HG02973 (cell line): Measurements from ENCODE around the gene IGSF9.
A peak's percentile ranks its signal among the peaks of the same experiment; 100 is the strongest.
"Not testable (repeated sequence)": the region's sequence is repeated elsewhere in the genome, so short reads cannot be mapped to it uniquely, and the experiment has no call there.

Experiments
- ATAC-seq: cut with Tn5 transposase; IDR thresholded peaks from one replicate; pipeline ENCODE4 v1.9.1; 2021; ENCODE audit warnings: moderate library complexity; ENCODE audit not compliant: unreplicated experiment

Gene IGSF9

DNA sequence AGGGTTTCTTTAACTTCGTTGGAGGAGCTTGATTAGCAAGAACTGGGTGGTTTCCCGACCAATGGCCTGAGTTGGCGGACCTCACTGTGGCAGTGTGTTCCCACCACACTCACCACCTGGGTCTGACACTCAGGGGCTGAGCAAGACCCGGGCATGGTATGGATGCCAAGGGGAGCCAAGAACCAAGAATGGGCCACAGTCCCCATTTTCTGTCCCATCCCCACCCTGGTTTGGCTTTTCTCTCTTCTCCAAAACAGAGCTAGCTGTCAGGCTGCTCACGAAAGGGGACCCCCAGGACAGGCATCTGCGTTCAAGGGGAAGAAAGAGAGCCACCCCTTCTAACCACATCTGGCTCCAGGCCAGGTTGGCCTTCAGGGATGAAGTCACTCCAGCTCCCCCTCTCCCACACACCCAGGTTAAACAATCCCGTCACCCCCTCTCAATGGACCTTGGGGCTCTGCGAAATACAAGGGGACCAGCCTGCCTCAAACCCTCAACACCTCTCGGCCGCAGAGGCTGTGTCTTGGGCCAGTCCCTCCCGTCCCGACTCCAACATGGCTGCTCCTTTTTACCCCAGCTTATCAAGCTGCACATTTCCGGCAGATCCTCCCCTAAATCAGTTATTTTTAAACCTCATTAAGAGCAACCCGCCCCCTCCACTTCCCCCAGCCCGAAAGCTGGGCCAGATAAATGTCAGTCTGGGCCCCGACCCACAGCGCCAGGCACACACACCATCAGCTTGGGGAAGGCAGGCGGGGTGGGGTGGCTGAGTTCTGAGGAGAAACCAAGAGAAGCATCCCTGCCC lies 23.5 kb downstream of the IGSF9 start:
- ATAC-seq: no peak

GRCh38 chr1:159921251-159921650 lies 24.2 kb downstream of the IGSF9 start:
- peak; percentile 26 for ATAC-seq

DNA sequence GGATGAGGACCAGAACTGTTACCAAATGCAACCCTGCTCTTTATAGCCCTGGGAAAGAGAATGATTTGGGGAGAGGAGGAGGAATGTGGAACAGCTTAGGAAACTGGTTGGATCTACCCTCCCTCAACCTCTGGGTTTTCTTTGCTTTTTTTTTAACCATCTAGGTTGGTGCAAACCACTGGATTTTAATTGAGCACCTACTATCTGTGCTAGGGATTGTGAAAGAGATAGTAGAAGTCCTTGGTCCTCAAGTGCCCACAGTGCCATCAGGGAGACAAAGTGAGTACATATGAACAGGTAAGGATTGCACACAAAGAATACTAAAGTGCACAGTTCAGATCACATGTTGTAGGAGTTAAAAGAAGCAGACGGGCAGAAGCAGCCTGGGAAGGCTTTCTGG lies 24.8 kb downstream of the IGSF9 start:
- ATAC-seq: no peak

- ATAC-seq: no peak
Measured at GRCh38 chr1:159920202-159920601, 25.2 kb downstream of the IGSF9 start.

GRCh38 chr1:159919236-159919865 lies 26.1 kb downstream of the IGSF9 start:
- ATAC-seq: no peak

GRCh38 chr1:159918352-159919200 lies 26.8 kb downstream of the IGSF9 start:
- no peak for ATAC-seq

DNA sequence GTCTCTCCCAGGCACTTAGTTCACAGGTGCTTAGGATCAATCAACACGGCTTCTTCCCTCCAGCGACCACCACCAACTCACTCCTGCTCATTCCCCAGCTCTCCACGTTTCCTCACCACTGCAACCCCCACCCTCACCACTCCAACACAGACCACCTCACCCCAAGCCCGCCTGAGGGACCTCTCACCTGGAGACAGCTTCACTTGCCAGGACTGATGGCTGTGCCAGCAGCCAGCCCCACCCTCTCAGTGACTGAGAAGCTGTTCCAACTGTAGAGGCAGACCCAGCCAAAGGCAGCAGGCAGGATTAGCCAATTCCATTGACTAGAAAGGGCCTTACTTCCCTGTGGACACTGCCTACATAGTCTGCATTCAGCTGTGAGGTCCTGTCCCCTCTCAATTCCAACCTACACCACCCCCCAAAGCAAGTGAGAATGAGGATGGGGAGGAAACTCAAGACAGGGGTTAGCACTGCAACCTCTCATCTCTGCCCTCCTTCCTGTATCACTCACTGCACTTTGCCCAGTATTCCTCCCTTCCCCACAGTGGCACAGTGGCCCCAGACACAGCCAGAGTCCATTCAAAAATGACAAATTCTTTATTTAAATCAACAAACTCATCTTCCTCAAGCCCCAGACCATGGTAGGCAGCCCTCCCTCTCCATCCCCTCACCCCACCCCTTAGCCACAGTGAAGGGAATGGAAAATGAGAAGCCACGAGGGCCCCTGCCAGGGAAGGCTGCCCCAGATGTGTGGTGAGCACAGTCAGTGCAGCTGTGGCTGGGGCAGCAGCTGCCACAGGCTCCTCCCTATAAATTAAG lies 27.7 kb downstream of the IGSF9 start:
- ATAC-seq: no peak

DNA sequence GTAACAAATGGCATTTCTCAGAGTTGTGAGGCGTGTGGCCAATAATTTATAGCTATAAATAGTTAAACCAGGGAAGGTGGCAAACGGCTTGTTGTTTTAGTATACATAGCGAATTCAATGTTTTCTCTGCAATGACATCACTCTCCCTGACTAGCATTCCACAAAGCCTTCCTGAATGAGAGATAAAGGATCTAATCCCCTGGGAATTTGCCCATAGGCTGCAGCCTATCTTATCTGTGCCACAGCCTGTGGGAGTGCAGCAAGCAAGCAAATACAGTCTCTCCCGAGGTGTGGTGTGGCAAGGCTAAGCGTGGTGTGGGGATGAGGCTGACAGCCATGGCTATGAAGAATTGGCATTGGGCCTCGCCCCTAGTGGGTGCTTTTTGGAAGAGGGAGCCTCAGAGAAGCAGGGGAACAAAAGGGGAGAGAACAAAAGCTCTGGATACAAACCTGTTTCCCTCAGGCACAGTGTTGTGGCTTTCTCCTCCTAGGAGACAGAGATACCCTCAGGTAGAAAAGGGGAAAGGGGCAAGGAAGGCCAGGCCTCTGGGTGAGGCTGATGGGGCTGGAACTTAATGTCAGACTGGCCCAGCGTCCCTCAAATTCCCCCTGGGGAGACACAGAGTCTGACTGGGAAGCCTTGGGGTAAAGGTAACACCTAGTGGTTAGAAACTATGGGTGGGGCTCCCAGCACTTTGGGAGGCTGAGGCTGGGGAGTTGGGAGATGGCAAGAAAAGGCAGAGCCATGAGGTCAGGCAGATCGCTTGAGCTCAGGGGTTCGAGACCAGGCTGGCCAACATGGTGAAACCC lies 29.0 kb downstream of the IGSF9 start:
- no peak for ATAC-seq

DNA sequence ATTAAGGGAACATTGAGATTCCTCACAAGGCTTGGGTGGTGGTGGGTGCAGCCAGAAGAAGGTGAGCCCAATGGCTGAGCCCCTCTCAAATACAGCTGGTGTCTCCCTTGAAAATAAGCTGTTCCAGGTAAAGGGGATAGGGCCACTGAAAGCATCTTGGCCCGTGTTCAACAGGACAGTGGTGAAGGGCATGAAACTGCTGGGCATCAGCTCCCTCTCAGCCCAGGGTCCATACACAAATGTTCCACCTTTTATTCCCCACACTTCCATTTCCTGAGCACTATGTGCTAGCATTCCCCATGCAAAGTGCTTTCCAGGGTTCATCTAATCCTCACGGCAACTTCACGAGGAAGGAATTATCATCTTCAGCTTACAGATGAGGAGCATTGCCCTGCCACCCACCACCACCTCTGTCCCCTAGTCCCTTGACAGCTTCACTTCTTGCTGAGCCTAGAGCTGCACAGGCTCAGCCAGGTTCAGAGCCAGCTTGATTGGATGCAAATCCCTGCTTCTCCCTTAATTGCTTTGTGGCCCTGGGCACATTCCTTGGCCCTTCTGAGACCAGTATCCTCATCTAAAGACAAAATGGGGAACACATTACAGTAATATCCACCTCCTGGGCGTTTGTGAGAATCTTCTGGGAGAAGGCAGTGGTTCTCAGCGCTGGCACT lies 29.7 kb downstream of the IGSF9 start:
- ATAC-seq: no peak

- ATAC-seq: no peak
Measured at GRCh38 chr1:159914252-159915018, 31.0 kb downstream of the IGSF9 start.

DNA sequence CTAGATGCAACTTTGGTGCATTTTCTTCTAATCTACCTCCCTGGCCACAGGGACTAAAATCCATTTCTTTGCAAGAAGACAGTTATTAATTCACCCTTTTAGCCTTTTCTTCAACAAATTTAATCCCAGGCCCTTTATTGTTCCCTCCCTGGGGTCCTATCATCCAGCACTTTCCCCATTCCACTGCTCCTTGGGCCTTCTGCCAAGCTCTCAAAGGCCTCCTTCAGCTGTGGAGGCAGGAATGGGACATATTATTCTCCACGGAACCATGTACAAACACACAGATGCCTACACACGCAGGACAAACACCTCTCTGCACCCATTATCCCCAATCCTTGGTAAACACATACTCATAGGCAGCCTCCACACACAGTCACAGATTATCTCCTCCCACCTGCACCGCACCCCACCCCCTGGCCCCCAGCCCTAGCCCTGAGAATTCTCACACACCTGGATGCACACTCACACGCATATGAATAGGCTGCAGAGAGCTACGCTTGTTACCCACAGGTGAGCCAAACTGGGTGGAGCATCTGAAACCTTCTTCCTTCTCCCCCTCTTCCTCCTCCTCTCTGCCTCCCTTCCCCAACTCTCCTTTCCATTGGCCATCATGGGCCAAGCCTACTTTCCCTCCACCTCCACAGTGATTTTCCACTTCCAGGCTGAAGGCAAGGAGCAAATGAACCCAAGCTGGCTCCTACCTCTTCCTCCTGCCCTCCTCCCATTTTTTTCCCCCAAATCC lies 31.8 kb downstream of the IGSF9 start:
- no peak for ATAC-seq

GRCh38 chr1:159911326-159912070 lies 33.9 kb downstream of the IGSF9 start:
- ATAC-seq: no peak

DNA sequence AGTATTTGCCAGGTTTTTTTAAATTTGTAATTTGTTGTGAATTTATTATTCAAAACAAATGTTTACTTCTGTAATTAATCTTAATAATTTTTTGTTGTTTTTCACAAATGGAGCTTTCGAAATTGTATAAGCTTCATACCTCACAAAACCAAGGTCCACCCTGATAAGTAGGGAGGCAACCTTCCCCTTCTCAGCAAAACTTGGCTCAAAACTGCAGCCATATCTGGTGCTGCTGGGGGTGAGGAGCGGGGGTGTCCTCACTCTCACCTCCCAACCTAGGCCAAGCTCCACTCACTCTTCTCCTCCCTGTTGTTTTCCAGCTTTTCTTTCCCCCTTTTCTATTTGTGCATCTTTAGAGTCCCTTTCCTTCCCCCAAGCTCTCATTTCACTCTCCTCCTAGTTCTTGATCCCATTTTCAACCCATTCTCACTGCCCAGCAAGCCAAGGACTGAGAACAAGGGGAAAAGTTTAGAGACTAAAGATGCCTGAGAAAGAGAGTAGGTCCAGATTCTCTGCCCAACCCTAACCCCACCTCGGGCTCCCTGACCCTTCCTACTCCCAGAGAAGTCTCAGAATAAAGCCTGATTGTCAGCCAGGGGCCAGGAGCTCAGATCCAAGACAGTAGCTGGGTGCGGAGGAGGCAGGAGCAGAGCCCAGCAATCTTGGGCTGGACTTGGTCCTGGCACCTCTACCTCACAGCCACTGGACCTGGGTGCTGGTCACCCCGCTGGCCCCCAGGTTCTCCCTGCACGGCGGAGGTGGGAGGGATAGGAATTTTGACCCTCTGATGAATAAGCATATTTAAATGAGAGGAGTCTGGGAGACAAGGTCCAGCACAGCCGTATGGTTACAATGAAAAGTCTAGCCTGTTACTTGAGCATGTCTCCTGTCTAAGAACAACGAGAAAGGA lies 37.1 kb downstream of the IGSF9 start:
- no peak for ATAC-seq

- ATAC-seq: no peak
Measured at GRCh38 chr1:159906960-159907359, 38.5 kb downstream of the IGSF9 start.

GRCh38 chr1:159904036-159904435 lies 41.4 kb downstream of the IGSF9 start:
- ATAC-seq: not testable (repeated sequence)

GRCh38 chr1:159902541-159902940 lies 42.9 kb downstream of the IGSF9 start:
- ATAC-seq: no peak
